GM18520 (cell line): ENCODE data around the gene GRIK4.
A peak's percentile ranks its signal among the peaks of the same experiment; 100 is the strongest.
"Not testable (repeated sequence)": the region's sequence is repeated elsewhere in the genome, so short reads cannot be mapped to it uniquely, and the experiment has no call there.

Experiments
- ATAC-seq: cut with Tn5 transposase; IDR thresholded peaks from one replicate; pipeline ENCODE4 v1.9.1; 2021; ENCODE audit not compliant: unreplicated experiment

GRIK4 gene

DNA sequence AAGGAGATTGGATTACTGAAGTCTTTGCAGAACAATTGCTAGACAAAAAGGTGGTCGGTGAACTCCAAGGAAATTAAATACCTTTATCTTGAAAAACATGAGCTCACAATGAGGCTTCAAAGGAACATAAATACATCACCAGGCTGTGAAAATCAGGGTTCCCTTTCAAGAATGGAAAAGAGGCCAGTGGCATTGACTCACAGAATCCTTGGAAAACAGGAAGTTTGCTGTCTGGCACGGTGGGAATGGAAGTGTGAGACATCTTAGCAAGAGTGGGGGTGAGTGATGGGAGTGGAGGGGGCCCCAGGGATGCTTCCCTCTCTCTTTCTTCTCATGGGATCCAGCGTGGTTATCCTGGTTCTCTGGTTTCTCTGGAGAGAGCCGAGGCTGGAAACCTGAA, 463.4 kb downstream of the GRIK4 start:
- no peak for ATAC-seq

DNA sequence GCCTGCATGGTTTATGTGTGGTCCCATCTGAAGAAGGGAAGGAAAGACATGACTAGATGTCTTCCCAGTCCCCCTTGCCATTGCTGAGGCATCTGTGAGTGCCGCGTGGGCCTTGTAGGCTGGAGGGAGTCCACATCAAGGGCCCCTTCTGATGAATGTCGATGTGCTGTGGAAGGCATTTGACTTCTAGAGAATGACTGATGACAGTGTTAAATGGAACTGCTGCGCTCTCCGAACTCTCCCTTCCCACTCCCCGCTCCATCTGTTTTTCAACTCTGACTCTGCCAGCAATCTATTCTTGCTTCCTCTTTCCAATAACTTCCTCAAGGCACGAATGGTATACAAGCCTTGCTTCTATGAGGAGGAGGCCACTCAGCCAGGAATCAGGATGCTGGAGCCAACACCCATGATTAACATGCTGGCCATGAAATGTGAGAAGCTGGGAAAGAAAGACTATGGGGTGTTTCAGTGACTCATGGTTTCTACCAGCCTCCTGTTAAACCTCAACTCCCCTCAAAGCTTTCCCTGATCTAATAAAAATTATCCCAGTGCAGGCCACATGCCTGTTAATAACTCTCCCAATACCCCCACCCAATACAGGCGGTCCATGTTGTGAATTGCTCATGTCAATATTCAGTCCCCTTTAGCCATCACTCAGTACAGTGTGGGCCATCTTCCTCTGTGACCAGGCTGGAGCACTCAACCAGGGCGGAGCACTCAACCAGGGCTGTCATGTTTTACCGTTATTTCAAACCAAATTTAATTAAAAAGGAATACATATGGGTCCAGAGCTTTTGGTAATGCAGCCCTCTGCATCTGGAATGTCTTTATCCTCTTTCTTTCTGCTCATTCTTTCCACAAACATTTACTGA, 466.0 kb downstream of the GRIK4 start:
- no peak for ATAC-seq

DNA sequence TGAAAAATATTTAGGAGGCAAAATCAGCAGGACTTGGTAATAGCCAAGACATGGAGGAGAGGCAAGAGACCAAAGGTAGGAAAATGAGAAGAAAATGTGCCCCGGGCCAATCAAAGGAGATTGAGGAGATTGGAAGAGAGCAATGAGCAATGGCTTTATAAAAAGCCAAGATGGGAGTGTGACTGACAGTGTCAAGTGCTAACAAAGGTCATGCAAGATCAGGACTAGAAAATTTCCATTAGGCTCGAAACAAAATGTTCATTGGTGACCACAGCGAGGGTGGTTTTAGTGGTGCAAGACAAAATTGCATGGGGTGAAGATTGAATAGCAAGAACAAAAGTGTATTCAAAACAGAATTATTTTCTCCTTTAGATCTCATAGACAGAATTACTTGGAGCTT, 467.2 kb downstream of the GRIK4 start:
- no peak for ATAC-seq

DNA sequence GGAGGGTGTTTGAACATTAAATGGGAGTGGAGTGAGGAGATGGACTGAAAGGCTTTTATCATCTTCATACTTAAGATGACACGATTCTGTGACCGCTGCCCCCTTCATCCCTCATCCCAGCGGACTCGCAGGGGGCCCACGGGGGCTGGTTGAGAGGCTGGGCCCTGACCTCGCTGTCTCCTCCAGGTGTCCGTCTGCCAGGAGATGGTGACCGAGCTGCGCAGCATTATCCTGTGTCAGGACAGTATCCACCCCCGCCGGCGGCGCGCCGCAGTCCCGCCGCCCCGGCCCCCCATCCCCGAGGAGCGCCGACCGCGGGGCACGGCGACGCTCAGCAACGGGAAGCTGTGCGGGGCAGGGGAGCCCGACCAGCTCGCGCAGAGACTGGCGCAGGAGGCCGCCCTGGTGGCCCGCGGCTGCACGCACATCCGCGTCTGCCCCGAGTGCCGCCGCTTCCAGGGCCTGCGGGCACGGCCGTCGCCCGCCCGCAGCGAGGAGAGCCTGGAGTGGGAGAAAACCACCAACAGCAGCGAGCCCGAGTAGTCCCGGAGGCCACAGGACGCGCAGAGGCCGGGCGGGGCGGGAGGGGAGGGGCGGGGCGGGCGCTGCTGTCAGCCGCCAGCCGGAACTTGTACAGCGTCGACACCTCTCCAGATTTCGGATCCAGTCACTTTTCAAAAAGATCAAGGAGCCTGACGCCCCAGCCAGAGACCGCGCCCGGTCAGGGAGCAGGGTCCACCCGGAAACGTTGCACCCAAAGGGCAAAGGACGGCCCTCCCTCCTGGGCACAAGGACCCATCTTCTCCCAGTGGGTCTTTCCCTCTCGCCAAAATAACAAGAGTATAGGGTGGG, 474.4 kb downstream of the GRIK4 start:
- no peak for ATAC-seq

DNA sequence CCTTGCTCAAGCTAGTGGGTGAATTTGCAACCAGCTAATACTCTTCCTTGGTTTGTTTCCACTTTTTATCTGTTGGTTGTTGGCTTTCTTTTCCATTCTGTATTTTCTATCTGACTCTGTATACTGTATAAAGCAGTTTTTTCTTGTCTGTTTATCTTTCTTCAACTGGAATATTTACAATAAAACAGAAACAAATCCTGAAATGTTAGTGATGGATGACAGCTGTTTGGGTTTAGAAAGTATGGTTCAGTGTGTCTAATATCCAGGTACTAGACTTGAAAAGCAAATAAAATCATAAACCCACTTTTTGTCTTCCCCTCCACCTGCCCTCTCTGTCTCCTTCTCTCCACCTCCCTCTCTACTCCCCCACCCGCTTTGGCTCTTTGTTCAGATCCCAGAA, 477.1 kb downstream of the GRIK4 start:
- no peak for ATAC-seq

DNA sequence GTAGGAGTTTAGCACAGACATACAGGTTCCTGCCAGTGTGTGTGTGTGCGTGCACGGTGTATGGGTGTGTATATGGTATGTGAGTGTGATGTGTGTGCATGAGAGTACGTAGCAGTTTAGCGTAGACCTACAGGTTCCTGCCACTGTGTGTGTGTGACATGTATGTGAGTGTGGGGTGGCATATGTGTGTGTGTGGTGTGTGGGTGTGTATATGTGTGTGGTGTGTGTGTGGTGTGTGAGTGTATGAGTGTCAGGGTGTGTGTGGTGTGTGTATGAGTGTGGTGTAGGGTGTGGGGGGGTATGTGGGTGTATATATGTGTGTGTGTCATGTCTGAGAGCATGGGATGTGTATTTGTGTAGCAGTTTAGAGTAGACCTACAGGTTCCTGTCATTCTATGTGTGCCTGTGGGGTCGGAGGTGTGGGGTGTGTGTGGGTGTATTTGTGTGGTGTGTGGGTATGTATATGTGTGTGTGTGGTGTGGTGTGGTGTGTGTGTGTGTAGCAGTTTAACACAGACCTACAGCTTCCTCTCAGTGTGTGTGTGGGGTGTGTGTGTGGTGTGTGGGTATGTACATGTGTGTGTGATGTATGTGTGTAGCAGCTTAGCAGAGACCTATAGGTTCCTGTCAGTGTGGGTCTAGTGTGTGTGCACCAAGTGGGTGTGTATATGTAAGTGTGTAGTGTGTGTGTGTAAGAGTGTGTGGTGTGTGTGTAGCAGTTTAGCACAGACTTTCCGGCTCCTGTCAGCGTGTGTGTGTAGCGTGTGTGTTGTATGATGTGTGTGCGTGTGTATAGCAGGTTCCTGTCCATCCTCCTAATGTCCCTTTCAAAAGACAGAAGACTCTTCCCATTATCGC, 480.5 kb downstream of the GRIK4 start:
- no peak for ATAC-seq

DNA sequence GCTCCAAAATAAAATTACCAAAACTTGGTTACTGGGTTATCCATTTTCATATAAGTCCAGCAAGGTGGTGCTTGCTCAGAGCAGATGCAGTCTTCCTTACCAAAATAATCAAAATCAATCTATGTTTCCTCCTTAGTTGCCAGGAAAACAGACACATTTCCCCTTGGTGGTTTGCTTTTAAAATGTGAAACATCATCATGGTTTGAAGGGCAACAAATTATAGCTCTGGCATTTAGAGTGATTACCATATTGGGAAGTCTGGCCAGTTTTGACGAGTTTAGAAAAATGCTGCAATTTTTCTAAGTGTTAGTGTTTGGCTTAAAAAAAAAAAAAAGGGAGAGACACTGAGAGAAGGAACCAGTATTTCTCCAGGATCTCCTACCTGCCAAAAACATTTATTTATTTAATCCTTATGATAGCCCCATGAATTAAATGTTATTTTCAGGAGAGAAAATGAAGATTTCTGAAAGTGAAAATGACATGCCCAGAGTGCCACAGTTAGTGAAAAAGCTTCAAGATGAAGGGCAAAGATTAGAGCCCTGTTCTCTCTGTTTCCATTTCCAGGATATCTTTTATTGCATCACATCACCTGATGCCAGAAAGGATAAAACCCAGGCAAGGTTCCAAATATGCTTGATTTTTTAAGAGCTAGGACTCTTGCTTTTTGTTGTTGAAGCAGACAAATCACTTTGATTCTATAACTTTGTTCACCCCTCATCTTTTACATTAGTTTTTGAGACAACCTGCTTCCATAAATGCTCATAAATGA, 482.7 kb downstream of the GRIK4 start:
- no peak for ATAC-seq

DNA sequence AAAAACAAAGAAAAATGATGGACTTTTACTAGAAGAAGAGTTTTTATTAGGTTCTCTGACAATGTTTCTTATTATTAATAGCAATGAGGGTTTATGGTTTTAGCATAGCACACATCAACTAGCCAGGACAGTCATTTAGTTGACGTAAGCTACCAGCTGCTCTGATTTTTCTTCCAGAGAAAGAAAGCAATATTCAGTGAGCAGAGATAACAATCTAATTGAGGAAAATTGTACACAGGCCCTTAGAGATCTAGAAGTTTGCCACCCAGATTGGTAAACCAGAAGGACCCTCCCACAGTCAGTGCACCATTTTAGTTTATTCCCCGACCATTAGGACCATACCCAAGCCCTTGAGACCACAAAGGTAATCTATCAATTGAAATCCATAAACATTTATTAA, 483.6 kb downstream of the GRIK4 start:
- ATAC-seq: no peak

DNA sequence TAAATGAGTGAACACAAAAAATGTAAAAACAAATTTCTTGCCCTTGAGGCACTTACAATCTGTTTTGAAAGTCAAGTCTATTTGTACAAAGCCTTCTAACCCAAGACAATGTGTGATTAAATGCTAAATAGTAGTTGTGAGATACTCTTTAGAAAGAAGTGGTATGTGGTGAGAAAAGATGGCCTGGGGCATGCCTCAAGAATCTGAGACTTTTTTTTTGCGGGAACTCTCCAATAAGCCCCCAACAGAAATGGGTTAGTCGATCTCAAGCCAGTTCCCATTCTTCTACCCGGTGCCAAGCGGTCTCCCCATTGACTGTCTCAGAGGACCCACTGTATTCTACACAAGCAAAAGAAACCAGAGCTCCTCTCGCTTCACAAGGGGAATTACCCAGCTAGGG, 485.4 kb downstream of the GRIK4 start:
- no peak for ATAC-seq

DNA sequence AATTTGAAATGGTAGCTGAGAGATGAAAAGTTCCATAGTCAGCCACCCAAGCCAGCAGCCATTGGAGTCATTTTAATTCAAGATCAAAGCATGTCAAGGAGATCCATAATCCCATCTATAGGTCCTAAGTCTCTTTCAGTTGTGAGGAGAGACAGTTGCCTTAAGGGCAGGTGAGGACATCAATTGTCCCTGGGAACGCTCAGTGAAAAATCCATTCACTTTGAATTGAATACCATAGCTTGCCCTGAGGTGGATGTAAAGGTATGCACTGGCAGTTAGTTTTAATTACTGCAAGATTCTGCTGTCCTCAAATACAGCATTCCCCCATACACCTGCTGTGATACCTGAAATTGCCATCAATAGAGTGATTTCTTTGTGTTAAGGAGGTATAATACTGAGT, 487.0 kb downstream of the GRIK4 start:
- no peak for ATAC-seq

DNA sequence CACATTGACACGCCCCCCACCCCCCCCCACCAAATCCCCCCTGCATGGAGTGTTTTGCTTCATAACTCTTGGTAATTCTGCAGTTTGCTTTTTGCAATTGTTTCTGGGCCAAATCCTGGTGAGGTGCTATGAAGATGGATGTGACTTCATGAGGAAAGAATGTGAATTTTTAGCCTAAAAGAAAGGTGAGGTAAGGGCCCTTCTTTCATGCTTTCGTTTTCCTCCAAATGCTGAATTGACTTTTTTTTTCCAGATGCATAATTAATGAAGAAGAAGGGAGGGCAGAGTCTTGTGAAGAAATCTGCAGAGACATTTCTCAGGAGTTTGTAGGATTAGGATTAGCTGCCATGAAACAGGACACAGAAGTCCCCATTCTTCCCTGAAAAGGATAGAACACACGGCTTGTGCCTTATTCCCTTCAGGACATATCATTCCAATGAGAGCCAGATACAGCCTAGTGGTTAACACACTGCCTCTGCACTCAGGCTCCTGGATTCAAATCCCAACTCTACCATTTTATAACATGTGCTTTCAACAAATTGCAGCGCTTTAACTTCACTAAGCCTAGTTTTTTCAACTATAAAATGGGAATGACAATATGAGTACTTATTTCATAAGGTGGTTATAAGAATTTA, 492.8 kb downstream of the GRIK4 start:
- no peak for ATAC-seq

DNA sequence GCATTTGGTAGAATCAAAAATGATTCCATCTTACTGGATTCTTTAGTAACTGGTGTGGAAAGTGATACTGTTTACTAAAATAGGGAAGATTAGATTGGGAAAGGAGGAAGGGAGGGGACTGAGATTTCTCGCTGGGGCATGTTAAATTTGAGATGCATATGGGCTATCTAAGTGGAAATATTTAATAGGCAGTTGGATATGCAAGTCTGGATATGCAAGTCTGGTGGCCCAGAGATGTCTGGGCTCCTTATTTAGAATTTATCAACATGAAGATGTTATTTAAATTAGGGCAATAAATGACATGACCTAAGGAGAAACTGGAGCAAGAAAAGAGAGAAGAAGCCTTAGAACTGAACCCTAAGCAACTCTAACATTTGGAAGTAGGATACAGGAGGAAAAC, 495.4 kb downstream of the GRIK4 start:
- ATAC-seq: no peak

DNA sequence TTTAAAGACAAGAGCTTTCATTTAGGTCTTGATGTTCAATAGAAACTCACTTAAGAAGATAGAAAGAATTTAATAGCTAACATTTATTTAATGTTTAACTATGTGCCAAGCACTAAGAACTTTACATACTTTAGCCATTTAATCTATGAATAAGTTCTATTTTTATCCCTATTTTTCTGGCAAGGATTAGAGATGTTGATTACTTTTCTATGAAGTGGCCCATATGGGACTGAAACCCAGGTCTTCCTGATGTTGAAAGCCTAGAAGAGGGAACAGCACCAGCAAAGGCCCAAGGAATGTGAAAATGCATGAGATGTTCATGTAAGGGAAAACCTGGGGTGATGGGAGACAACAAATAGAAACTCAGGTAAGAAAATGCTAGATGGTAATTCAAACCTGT, 497.0 kb downstream of the GRIK4 start:
- ATAC-seq: no peak

DNA sequence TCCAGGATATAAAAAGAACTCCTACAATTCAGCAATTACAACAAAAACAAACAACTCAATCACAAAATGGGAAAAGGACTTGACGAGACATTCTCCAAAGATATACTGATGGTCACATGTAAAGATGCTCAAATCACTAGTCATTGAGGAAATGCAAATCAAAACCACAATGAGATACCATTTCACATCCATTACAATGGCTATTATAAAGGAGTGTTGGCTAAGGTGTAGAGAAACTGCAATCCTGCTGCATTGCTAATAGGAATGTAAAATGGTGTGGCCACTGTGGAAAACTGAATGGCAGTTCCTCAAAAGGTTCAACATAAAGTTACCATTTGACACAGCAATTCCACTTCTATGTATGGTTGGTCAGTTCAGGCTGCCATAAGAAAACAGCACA, 500.5 kb downstream of the GRIK4 start:
- ATAC-seq: no peak

DNA sequence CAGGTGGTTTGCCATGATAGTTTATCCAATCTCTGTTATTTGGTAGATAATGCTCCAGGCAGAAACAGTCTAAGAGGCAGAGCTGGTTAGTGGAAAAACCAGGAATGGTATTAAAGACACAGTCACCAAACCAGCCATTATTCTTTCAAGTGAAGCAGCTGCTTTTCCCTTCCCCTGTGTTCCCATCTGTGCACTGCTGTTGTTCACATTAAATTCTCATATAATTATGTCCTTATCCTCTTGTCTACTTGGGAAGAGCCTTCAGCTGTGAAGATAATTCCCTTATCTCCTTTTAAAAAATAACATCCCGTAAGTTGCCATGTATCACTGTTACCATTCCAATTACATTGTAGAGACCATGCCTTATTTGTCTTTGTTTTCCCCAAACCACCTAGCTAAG, 507.2 kb downstream of the GRIK4 start:
- ATAC-seq: no peak

DNA sequence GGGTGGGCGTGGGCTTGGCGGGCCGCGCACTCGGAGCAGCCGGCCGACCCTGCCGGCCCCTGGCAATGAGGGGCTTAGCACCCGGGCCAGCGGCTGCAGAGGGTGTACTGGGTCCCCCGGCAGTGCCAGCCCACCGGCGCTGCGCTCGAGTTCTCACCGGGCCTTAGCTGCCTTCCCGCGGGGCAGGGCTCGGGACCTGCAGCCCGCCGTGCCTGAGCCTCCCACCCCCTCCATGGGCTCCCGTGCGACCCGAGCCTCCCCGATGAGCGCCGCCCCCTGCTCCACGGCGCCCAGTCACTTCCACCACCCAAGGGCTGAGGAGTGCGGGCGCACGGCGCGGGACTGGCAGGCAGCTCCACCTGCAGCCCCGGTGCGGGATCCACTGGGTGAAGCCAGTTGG, 510.2 kb downstream of the GRIK4 start:
- not testable (repeated sequence) for ATAC-seq

DNA sequence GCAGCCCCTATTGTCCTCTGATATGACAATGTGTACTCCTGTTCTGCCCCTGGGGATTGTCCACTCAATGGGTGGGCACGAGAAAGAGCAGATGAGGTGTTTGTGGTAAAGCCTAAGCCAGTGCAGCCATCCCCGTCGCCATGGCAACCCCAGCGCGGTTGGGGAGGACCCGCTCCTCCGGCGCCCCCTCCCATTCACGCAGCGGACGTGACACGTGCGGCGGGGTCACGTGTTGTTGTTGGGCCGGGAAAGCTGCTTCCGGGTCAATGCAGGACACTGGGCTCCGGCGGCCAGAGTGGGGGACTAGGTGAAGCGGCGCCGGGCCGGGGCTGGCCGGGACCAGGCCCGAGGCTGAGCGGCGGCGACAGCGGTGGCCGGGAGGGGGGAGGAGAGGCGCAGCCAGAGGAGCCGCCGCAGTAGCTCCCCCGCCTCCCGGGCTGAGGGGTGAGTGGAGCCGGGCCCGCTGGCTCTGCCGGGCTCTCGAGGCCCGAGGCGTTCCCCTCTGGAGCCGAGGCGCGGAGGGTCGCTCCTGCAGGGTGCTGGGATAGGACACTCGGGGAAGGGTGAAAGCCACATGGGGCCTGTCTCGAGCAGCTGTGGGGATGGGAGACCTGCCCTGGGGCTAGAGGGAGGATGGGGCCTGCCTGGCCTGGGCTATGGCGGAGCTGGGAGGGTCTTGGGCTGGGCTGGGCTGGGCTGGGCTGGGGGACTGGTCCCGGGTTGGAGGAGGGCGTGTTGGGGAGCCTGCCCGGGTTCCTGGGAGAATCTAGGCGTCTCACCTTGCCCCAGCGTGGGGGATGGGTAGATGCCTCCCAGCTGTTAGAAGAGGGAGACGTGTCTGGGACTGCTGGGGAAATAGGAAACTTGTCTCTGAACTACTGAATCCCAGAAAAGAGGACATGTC, 512.6 kb downstream of the GRIK4 start, which contains the start of gene TBCEL:
TSS of gene TBCEL (plus strand) at position 255 of the 904 bp plus-strand sequence. CDS start 21,589 bp downstream, outside the sequence.
- peak; percentile 67 for ATAC-seq

DNA sequence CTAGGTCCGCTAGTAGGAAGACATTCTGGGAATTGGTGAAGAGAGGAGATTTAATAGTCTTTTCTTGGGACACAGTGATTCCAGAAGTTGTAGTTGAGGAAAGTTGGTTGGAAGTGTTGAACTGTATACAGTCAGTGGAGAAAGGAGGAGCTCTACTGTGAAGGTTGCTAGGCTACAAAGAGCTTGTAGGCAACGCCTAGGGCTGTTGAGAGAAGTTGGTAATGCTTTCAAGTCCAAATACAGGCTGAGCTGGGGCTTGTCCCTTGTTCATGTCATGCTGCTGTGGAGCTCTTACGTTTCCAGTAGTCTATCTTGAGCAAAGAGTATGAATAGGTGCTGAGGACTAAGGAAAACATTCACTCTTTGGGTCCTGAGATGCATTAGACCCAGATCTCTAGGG, 513.4 kb downstream of the GRIK4 start:
- no peak for ATAC-seq

DNA sequence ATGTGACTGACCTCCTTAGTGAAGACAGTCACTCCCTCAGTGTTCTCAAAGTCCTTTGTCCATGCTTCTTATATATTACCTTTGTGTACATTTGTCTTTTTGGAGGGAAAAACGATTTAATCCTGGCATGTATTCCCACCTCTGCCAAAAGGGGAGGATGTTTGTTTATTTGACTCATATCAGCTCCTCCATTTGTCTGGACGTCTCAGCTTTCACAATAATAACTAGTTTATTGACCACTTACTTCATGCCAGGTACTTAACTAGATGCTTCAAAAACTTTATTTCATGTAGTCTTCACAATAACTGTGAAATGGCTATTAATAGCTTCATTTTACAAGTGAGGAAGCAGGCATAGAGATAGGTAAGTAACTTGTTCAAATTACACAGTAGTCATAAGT, 517.6 kb downstream of the GRIK4 start:
- ATAC-seq: no peak
